ENCODE measurements around the gene LRRC28.

LRRC28 gene

GRCh38 chr15:99312794-99313193 is 61.5 kb downstream of the LRRC28 start:
- Histone ChIP-seq H3K4me3 (no peak overlapping the region), H3K27ac (no peak overlapping the region), H3K36me3 (peaks cover 0 to 7% (median 0%) of the 10 kb centered on the region in 3 donors), H3K4me1 (peaks cover 0 to 9% (median 4%) of the 10 kb centered on the region in 4 donors), H3K9me3 (peaks cover 0 to 7% (median 0%) of the 10 kb centered on the region in 3 donors), H3K27me3 (no peaks in the 10 kb centered on the region)
- no peak for TF ChIP-seq CTCF (IDR thresholded peaks at IDR 0.05)
- intact Hi-C loops (cut with DNase I; ENCODE audit: low total_unique reads) = no loop called here
- no peak for DNase-seq

GRCh38 chr15:99315636-99316035 is 64.4 kb downstream of the LRRC28 start:
- Histone ChIP-seq H3K27me3 (no peaks in the 10 kb centered on the region), H3K4me1 (peaks cover 0 to 4% (median 0%) of the 10 kb centered on the region in 4 donors), H3K4me3 (no peak overlapping the region), H3K27ac (no peak overlapping the region), H3K36me3 (peaks cover 0 to 7% (median 0%) of the 10 kb centered on the region in 3 donors), H3K9me3 (peaks cover 0 to 7% (median 0%) of the 10 kb centered on the region in 3 donors)
- intact Hi-C loops (cut with DNase I; ENCODE audit: low total_unique reads) = no loop called here
- no peak for TF ChIP-seq CTCF (IDR thresholded peaks at IDR 0.05)
- DNase-seq = no peak

- no peak for DNase-seq
- H3K4me3 ChIP-seq = no peak overlapping the region
- no peaks in the 10 kb centered on the region for H3K36me3 ChIP-seq
- intact Hi-C loops (cut with DNase I; ENCODE audit: low total_unique reads) = no loop called here
- H3K9me3 ChIP-seq = no peaks in the 10 kb centered on the region
- H3K27me3 ChIP-seq = no peaks in the 10 kb centered on the region
- no peak for TF ChIP-seq CTCF (IDR thresholded peaks at IDR 0.05)
- peaks cover 0 to 27% (median 6%) of the 10 kb centered on the region in 4 donors for H3K4me1 ChIP-seq
- H3K27ac ChIP-seq = no peak overlapping the region
Observed at GRCh38 chr15:99320374-99321215, 69.3 kb downstream of the LRRC28 start.

DNA sequence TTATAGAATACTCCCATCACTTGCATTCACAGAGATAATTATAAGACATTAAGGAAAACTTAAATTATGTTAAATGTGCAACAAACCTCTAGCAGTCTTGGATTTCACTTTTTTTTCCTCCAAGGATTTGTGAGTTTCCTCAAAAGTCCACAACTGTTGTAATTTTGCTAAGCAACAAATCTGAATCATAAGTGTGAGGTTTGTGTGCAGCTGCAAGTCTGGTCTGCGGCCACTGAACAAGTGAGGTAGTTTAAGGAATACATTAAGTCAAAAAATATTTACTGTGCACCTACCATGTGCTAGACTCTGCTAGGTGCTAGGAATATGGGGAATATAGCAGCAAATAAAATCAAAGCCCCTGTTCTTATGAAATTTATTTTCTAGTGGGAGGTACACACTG is 70.2 kb downstream of the LRRC28 start:
- TF ChIP-seq CTCF (IDR thresholded peaks at IDR 0.05) = no peak
- no peak for DNase-seq
- no peak overlapping the region for H3K27ac ChIP-seq
- H3K4me1 ChIP-seq = peaks cover 0 to 31% (median 6%) of the 10 kb centered on the region in 4 donors
- no peaks in the 10 kb centered on the region for H3K36me3 ChIP-seq
- no peaks in the 10 kb centered on the region for H3K27me3 ChIP-seq
- no peaks in the 10 kb centered on the region for H3K9me3 ChIP-seq
- intact Hi-C loops (cut with DNase I; ENCODE audit: low total_unique reads) = no loop called here
- H3K4me3 ChIP-seq = no peak overlapping the region

DNA sequence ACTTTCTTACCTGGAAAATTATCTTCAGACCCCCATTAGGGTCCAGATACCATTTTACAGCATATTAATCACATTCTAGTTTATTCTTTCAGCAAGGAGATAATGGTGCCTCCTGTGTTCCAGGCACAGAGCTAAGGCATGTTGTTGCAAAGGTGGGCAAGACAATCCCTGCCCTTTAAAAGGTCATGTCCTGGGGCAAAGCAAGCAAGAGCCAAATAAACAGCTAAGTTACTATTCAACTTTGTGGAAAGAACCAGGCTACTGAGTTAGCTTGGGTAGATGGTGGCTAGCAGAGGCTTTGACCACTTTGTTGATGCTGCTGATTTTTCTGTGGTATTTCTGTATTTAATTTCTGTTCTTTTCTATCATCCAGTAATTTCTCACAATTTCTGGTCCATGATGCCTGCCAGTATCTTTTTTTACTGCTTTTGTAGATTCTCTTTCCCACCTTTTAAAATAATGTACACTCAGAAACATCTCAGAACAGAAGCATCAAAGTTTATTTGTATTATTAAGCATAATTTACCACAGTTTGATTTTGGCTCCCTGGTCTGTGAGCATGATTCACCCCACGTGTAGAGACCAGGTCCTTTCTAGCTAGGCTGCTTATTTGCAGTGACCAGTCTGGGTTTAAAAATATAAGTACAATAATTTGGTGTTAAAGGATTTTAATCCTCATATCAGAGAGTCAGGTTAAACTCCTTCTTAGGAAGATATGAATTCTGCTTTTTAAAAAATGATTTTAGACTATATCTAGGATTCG is 71.5 kb downstream of the LRRC28 start:
- Histone ChIP-seq H3K27ac (peak overlapping the region in 1 of 2 donors; percentile 73), H3K4me1 (peaks cover 0 to 32% (median 6%) of the 10 kb centered on the region in 4 donors), H3K9me3 (no peaks in the 10 kb centered on the region), H3K36me3 (no peaks in the 10 kb centered on the region), H3K4me3 (no peak overlapping the region), H3K27me3 (no peaks in the 10 kb centered on the region)
- intact Hi-C loops (cut with DNase I; ENCODE audit: low total_unique reads) = no loop called here
- no peak for DNase-seq
- TF ChIP-seq CTCF (IDR thresholded peaks at IDR 0.05) = no peak

Data from tibial artery (tissue), 4 donors.